Mesothelial cell of epicardium (in vitro differentiated cells): ENCODE measurements around the gene PTPRN2. TPM values are rescaled to one million over a fixed set of nuclear protein-coding genes. Genes with fewer than 3 reads are reported as not detected.

Experiments
- DNase-seq, 2 experiments: peaks; one replicate each; pipeline ENCODE4 v3.0.0; 2021; ENCODE audit warnings: low spot score in 2 of 2; ENCODE audit not compliant: unreplicated experiment in 2 of 2
- H3K27ac Mint-ChIP-seq: 2 replicates; pipeline ENCODE4 v1.8.0; 2021; ENCODE audit warnings: mixed read lengths
- H3K27me3 Mint-ChIP-seq: 2 replicates; pipeline ENCODE4 v1.8.0; 2021; ENCODE audit warnings: low read depth, mixed read lengths
- H3K36me3 Mint-ChIP-seq: 2 replicates; pipeline ENCODE4 v1.8.0; 2021; ENCODE audit warnings: mixed read lengths
- H3K4me1 Mint-ChIP-seq: 2 replicates; pipeline ENCODE4 v1.8.0; 2021; ENCODE audit warnings: mixed read lengths
- H3K4me3 Mint-ChIP-seq: 2 replicates; pipeline ENCODE4 v1.8.0; 2021; ENCODE audit warnings: mild to moderate bottlenecking, moderate library complexity, mixed read lengths
- H3K9me3 Mint-ChIP-seq: 2 replicates; pipeline ENCODE4 v1.8.0; 2021; ENCODE audit warnings: mixed read lengths
- total RNA-seq: library from RNA; stranded (reverse); gene quantifications from 3 replicates; pipeline ENCODE4 v1.2.1, GENCODE V29; 2021
- TF ChIP-seq, protein P1 (sequence below): fragments of 200-600 bp; sonication (generic); IDR thresholded peaks from one replicate; pipeline ENCODE4 v1.5.0; 2021; ENCODE audit warnings: antibody characterized with exemption; ENCODE audit not compliant: unreplicated experiment

The PTPRN2 gene
- total RNA-seq, 1 donor from 2014 or later = 2.2 TPM

DNA sequence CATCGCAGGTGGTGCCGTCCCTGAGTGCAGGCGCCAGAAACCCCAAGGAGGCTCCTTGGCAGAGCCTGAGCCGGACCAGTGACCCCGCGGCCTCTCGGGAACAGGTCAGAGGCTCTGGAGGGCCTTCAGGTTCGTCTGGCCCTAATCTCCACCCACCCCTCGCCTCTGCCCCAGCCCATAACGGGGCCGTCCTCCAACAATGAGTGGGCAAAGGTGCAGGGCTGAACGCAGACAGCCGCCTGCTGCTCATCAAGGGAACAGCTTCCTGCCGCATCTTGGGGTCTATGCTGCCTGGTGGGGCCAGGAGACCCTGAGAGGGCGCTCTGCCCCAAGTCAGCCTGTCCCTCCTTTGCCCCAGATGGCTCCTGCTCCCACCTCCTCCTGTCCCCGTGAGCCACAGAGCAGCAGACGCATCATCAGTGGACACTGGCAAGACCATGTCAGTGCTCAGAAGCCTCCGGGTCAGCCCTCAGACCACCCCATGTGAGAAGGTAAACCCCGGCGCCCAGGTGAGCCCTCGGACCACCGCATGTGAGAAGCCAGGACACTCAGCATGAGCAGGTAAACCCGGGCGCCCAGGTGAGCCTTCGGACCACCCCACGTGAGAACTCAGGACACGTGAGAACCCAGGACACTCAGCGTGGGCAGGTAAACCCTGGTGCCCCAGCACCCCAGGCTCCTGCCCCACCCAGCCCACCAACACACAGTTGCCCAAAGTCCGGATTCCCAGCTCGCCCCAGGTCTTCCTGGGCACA lies 142.0 kb downstream of the PTPRN2 start:
- Mint-ChIP-seq H3K36me3 (no peaks in the 10 kb centered on the region), H3K4me1 (no peaks in the 10 kb centered on the region), H3K9me3 (peaks cover 9% of the 10 kb centered on the region), H3K4me3 (no peak overlapping the region), H3K27me3 (peaks cover under 1% of the 10 kb centered on the region), H3K27ac (no peak overlapping the region)
- DNase-seq = no peak
- TF ChIP-seq, protein P1, sequence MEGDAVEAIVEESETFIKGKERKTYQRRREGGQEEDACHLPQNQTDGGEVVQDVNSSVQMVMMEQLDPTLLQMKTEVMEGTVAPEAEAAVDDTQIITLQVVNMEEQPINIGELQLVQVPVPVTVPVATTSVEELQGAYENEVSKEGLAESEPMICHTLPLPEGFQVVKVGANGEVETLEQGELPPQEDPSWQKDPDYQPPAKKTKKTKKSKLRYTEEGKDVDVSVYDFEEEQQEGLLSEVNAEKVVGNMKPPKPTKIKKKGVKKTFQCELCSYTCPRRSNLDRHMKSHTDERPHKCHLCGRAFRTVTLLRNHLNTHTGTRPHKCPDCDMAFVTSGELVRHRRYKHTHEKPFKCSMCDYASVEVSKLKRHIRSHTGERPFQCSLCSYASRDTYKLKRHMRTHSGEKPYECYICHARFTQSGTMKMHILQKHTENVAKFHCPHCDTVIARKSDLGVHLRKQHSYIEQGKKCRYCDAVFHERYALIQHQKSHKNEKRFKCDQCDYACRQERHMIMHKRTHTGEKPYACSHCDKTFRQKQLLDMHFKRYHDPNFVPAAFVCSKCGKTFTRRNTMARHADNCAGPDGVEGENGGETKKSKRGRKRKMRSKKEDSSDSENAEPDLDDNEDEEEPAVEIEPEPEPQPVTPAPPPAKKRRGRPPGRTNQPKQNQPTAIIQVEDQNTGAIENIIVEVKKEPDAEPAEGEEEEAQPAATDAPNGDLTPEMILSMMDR = no peak

DNA sequence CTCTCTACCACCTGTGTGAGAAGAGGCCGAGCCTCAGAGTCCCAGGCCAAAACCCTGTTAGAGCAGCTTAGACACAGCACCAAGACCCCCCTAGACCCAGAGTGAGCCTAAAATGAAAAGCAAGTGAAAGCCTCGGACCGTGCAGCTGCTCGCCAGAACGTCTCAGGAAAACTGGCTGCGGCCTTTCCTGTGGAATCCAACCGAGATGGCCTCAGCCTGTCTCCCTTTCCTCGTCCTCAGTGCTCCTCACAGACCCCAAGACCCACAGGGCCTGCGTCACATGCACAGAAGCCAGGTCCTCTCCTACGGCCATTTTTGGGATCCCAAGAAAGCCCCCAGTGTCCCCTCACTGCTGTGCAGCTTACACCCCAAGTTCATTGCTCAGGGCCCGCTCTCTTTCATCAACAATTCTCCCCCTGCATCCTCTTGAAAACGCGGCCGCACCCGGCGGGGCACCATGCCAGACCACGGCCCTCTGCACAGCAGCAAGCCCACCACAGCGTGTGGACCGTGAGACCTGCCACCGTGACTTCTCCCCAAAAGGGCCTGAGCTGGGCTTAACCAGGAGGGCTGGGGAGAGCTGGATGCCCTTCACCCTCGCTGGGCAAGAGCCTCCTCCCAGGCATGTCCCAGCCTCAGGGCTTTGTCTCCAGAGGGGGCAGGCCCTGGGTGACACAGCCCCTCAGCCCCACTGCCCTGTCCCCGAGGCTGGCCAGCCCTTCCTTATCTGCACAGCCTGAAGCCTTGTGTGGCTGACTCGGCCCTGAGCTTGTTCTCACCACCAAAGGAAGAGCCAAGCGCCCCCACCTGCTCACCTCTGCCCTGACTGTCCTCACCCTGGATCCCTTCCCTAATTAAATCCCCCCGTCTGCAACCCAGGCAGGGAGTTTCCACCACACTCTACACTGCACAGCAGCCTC lies 142.9 kb downstream of the PTPRN2 start:
- no peaks in the 10 kb centered on the region for H3K27me3 Mint-ChIP-seq
- no peak for DNase-seq
- no peaks in the 10 kb centered on the region for H3K4me1 Mint-ChIP-seq
- no peak overlapping the region for H3K27ac Mint-ChIP-seq
- peaks cover 16% of the 10 kb centered on the region for H3K9me3 Mint-ChIP-seq
- H3K4me3 Mint-ChIP-seq = no peak overlapping the region
- H3K36me3 Mint-ChIP-seq = no peaks in the 10 kb centered on the region
- TF ChIP-seq, protein P1 = no peak

DNA sequence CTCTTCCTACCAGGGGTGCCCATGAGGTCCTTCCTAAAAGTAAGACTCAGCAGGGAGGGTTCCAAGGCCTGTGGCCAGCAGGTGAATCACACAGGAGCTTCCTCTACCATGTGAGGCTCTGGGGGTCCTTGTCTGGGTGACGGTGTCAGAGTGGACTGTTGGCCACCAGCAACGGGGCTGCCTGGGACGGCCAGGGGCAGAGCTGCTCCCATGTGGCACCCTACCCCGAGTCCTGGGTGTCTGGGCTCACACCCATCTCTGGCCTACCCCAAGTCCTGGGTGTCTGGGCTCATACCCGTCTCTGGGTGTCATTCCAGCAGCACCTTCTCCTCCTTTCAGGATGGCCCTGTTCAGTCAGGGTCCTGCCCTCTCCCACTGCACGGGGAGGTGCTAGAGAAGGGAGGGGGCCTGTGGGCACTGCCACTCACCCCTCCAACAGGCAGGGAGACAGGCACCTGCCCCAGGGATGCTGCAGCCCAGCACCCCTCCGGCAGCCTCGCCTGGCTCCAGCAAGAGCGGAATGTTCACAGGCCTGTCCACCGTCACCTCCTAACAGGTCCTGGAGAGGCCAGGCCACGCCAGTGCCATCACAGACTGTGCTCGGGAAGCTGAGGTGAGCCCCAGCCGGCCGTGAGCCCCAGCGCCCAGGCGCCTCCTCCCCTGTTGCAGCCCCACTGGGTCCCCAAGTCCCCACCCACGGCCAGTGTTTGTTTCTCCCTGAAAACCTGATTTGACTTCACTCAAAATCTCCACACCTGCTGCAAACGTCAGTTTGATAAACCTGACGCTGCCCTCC lies 143.7 kb downstream of the PTPRN2 start:
- H3K9me3 Mint-ChIP-seq = peaks cover 16% of the 10 kb centered on the region
- no peak overlapping the region for H3K27ac Mint-ChIP-seq
- H3K4me3 Mint-ChIP-seq = no peak overlapping the region
- peaks cover 6% of the 10 kb centered on the region for H3K27me3 Mint-ChIP-seq
- no peak for DNase-seq
- no peaks in the 10 kb centered on the region for H3K36me3 Mint-ChIP-seq
- no peaks in the 10 kb centered on the region for H3K4me1 Mint-ChIP-seq
- TF ChIP-seq, protein P1 = no peak

DNA sequence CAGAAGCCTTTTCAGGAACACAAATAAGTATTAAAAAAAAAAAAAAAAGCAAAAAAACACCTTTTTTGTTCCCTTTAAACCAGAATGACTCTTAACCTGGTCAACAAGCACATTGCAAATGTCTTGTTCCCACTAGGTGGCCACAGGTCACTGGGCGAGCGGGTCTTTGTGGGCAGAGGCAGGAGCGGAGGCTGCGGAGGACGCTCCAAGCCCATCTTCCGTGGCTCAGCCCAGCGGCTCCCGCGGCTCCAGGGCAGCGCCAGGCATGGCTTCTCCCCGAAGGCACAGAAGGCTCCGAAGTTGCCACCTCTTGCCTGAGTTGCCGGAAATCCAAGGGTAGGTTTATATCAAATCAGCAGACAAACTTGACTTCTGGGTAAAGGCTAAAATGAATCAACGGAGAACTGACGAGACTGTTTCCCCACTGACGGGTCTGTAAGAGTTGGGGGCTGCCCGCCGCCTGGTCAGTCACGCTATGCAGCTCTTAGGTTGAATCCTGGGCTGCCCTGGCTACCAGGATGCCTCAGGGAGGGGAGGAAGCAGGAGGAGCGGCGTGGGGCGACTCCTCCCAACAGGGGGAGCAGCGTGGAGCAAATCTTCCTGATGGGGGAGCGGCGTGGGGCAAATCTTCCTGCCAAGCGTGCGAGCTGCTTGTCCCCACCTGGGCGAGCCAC lies 144.5 kb downstream of the PTPRN2 start:
- DNase-seq = no peak
- no peaks in the 10 kb centered on the region for H3K4me1 Mint-ChIP-seq
- TF ChIP-seq, protein P1 = no peak
- peaks cover 12% of the 10 kb centered on the region for H3K27me3 Mint-ChIP-seq
- H3K9me3 Mint-ChIP-seq = peaks cover 16% of the 10 kb centered on the region
- no peaks in the 10 kb centered on the region for H3K36me3 Mint-ChIP-seq
- H3K4me3 Mint-ChIP-seq = no peak overlapping the region
- H3K27ac Mint-ChIP-seq = no peak overlapping the region

DNA sequence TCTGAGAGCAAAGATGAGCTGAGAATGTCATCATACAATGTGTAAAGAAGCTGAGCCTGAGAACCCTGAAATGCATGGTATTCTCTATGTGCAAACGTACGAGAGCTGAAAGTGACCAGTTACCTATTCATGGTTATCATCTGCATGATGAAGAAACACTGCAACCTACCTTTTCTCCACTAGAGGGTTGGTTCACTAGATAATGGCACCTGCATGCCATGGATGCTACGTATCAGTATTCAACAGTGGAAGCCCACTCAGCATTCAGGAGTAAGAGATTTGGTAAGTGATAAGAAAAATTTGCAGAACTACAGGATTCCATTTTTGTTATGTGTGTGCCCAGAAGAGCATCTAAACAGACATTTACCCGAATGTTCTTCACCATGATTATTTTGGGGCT lies 145.4 kb downstream of the PTPRN2 start:
- peaks cover 16% of the 10 kb centered on the region for H3K9me3 Mint-ChIP-seq
- H3K27ac Mint-ChIP-seq = no peak overlapping the region
- H3K4me1 Mint-ChIP-seq = no peaks in the 10 kb centered on the region
- H3K27me3 Mint-ChIP-seq = peaks cover 17% of the 10 kb centered on the region
- H3K4me3 Mint-ChIP-seq = no peak overlapping the region
- H3K36me3 Mint-ChIP-seq = no peaks in the 10 kb centered on the region
- TF ChIP-seq, protein P1 = peak; percentile 29
- DNase-seq = no peak
